Activated CD4-positive, CD25-positive, alpha-beta regulatory T cell (primary cell): ENCODE results near the gene WDR77.

Source experiments
- DNase-seq, 4 experiments: peaks; one replicate each; lab custom pipeline; 2025; lab: John Stamatoyannopoulos, UW

The WDR77 gene

GRCh38 chr1:111469539-111469938 lies 20.5 kb upstream of the WDR77 start:
- no peak for DNase-seq

- no peak for DNase-seq
These were observed 19.7 kb upstream of the WDR77 start for GRCh38 chr1:111468717-111469100.

- no peak for DNase-seq
These were observed 19.0 kb upstream of the WDR77 start for GRCh38 chr1:111467865-111468716.

- no peak for DNase-seq
These were observed 17.4 kb upstream of the WDR77 start for GRCh38 chr1:111466480-111466879.

GRCh38 chr1:111465754-111466153 lies 16.7 kb upstream of the WDR77 start:
- DNase-seq: no peak

GRCh38 chr1:111463029-111463683 lies 14.1 kb upstream of the WDR77 start:
- no peak for DNase-seq

GRCh38 chr1:111462370-111463028 lies 13.4 kb upstream of the WDR77 start:
- DNase-seq: no peak

DNA sequence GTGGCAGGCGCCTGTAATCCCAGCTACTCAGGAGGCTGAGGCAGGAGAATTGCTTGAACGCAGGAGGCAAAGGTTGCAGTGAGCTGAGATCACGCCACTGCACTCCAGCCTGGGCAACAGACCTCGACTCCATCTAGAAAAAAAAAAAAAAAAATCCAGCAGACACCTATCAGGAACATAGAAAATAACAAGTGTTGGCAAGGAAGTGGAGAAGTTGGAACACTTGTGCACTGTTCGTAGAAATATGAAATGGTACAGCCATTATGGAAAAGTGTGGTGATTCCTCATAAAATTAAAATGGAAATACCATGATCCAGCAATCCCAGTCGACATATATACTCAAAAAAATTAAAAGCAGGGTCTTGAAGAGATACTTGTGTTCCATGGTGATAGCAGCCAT lies 12.7 kb upstream of the WDR77 start:
- DNase-seq: no peak

DNA sequence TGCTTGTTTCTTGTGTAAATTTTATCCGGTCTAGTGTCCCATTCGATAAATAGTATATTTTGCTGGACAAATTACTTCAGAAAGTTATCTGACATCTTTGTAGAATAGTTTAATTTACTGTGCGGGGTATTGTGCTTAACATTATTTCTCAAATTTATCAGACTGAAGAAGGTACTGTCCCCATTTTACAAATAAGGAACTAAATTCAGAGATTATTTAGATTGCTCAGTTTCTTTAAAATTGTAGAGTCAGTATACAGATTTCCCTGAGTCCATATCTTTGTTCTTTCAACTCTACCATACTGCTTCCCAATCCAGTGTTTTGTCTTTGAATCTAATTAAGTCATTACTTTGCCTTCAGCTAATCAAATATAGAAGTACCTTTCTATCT lies 6.6 kb upstream of the WDR77 start:
- DNase-seq: no peak

DNA sequence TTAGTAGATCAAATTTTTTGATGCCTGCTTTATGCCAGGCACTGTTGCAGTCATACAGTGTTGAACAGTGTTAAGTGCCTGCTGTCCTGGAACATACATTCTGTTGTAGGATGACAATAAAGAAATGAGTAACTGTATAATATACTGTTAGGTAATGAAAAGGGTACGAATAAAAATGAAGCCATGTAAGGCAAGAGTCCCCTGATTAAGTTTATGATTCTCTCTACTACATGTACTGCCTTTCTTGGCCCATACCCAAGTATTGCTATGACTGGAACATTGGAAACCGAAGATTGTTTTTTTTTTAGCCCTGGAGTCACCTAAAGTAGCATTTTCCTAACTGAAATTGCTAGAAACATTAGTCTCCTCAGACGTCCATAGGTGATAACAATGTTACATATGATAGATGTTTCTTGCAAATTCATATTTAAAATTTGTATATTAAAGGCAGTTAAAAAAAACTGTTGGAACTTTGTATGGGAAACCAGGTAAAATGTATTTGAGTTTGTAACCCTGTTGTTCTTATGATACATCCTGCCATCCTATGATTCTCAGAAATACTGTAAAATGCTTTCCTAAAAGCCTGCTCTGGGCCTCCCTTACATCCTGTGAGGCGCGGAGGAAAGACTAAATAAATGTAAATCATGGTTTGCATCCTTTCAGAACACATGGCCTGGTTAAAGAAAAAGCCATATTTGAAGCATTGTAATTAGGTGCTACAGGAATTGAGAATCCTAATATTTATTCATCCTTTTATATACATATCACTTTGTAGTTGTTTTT lies 6.0 kb upstream of the WDR77 start:
- DNase-seq: no peak

GRCh38 chr1:111453706-111454105 lies 4.7 kb upstream of the WDR77 start:
- no peak for DNase-seq

GRCh38 chr1:111452581-111452980 lies 3.5 kb upstream of the WDR77 start:
- DNase-seq: no peak

- DNase-seq: no peak
These were observed 1.1 kb upstream of the WDR77 start for GRCh38 chr1:111450185-111450584.

DNA sequence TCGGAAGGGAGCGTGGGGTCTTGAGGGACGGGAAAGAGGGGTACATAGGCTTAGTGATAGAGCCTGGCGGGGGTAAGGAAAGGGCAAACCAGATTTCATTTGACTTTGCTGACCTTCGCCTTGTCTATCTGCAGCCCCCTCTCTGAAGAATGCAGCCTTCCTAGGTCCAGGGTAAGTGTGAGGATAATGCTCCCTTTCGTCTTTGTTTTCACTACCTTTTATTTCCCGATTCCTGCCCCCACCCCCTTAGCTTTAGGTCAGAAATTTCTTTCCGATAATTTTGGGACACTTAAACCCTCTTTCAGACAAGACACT lies 604 bp upstream of the WDR77 start:
- DNase-seq: no peak

GRCh38 chr1:111448482-111448917 lies 556 bp downstream of the WDR77 start:
- DNase-seq: peak in 1 of 4 experiments; percentile 3

DNA sequence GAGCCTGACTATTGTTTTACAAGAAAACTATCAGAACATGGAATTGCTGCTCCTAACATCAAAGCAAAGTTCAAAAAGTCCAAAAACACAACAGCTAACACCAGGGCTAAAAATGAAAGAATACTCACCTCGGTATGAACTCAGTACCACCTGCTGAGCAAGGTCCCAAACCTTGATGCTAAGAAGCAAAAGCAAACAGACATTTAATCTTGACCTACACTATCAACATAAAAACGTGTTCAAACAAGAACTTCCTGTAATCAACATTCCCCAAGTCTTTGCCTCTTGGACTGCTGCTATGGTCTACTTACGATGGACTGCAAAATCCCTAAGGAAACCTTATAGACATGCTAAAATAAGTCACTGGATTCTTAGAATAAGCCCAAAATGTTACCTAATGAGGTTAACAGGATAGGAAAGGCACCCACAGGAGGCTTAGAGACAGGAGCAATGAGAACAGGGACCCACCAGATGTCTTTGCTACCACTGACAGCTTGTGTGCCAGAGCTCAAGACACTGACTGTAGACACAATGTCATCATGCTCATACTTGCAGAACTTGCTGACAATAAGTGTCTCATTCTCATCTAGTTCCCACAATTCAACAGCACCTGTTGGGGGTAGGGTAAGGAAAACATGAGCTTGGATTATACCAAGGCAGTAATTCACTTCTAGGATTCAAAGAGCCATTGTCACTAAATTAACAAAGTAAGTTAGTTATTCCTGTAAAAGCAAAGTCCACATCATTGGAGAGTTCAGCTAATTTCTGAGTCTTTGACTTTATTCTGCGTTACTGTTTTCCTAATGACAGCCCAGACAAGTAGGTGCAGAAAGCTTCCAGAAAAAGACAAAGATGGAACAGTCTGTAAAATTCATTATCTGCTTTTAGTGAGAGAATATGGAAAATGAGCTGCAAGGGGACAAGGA lies 1.8 kb downstream of the WDR77 start:
- no peak for DNase-seq

- no peak for DNase-seq
These were observed 2.5 kb downstream of the WDR77 start for GRCh38 chr1:111446546-111446945.

DNA sequence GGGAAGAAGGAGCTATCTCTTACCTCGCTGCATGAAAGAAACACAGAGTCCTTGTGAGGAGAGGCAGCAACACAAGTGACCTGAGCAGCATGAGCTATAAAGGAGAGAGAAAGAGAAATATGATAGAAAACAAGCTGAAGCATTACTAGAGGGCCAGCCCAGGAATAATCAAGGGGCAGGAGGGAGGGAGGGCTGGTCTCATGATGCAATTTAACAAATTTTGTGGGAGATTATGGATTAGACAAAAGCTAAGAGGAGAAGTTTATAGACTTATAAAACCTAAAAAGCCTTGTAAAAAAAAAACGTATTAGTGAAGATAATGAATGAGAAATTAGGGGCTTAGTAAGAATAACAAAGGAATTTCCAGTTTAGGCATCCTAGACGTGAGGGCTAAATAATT lies 5.0 kb downstream of the WDR77 start:
- DNase-seq: no peak

DNA sequence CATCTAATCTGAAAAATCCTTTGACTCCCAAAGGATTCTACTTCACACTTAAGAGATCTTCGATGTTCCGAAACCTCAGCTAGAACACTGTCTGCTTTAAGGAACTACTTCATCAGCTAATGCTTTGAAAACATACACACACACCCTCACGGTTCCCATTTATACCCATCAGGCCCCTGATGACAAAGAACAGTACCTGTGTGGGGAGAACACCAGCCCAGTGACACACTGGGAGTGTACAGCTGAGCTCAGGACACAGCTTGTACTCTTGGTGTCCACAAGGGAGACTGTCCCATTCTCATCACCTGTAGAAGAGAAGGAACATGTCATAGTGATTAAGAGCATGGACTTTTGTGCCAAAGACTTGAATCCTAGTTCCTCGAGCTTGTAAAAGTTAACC lies 6.6 kb downstream of the WDR77 start:
- DNase-seq: no peak

DNA sequence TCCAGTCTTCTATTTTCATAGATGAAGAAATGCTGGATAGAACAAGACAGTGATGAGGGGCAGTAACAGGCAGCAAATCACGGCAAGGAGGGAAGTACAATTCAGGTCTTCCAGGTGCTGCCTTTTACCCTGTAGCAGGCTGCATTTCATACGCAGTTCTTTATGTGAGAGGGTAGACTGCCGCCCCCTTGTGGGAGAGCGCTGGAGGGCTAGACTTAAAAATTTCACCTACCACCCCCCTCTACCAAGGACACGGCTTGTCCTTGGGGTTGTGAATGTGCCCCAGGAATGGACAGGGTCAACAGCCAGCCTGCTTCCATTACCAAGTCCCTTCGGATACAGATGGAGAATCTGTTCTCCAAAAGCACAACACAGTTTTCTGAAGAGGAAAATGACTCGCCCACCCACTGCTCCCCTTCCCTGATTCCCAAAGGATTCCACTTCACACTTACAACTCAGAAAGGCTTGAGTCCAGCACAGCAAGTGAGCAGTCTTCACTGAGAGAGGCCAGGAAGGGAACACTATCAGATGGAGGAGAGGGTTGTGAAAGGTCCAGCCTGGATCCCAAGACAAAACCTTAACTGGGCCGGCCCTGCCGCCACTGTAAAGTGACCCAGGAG lies 7.4 kb downstream of the WDR77 start:
- peak; percentile 13 to 40 (median 31) for DNase-seq
